ENCODE results near the gene VRK1.
"Not testable (repeated sequence)": the region's sequence is repeated elsewhere in the genome, so short reads cannot be mapped to it uniquely, and the experiment has no call there.

The VRK1 gene

DNA sequence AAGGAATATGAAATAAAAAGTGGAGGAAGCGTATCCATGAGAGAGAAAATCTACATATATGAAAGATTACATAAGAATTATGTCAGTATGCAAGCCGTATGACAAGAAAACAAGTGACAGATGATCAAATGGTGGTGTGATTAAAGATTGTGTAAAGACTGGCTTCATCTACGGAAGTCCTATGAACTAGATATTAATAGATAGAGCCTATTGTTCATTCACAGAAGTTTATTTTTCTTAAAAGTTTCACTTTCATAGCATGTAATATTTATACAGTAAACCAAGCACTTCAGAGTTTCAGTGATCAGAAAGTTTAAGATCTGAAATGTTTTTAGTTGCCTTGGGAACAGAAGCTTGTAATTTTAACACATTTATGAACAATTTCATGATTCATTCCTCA, 84.5 kb downstream of the VRK1 start:
- no peak for DNase-seq (ENCODE audit: low read depth, low spot score)

DNA sequence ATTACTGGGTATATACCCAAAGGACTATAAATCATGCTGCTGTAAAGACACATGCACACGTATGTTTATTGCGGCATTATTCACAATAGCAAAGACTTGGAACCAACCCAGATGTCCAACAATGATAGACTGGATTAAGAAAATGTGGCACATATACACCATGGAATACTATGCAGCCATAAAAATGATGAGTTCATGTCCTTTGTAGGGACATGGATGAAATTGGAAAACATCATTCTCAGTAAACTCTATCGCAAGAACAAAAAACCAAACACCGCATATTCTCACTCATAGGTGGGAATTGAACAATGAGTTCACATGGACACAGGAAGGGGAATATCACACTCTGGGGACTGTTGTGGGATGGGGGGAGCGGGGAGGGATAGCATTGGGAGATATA, 86.8 kb downstream of the VRK1 start:
- DNase-seq (ENCODE audit: low read depth, low spot score), result not testable (repeated sequence)

DNA sequence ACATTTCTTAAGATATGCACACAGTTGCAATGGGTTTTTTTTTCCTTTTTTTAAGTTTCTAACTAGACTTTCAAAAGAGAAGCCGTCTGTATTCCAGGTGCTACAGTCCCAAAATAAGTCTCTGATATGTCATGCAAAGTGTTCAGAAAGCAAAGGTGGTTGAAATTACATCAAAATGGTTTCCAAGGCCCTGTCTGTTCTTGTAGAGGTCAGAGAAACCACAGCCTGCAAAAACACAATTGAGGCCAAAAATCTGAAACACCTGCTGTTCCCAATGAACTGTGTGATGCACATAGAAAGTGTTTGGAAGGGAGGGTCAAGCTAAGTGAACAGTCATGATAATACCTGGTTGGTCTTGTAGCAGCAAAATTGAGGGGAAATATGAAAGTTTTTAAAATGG, 91.0 kb downstream of the VRK1 start:
- no peak for DNase-seq (ENCODE audit: low read depth, low spot score)

DNA sequence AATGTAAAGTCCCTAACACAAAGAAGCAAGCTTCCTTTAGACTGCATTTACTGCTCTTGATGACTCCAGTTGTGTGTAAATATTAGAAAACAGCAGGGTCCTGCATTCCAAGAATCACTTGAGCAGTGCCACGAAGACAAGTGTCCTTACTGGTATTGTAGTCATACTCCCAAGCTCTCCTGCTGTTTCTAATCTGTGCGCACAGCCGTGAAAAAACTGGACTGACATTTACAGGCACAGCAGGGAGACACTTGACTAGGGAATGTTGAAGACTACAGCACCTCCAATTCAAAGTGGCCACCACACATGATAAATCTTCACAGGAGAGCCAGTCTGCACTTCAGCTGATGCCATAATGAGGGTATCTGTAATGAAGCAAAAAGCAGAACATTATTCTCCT, 91.4 kb downstream of the VRK1 start:
- DNase-seq (ENCODE audit: low read depth, low spot score), result peak; percentile 32

DNA sequence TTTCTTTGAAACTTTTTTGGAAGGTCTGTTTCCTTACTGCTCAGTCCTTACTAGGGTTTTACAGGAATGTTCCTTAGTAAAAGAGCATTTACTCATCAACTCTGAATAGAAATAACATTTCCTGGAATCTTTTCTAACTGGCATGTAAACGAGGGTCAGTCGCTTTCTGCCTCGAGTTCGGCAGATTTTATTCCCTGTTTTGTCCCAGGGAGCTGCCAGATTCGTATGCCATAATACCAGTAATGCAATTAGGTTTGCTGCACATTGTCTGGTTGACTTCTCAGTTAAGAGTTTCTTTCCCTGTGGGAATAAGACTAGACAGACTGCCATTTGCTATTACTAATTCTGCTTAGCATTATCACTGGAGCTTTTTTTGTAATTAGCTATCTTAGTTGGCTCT, 91.9 kb downstream of the VRK1 start:
- peak; percentile 22 for DNase-seq (ENCODE audit: low read depth, low spot score)

DNA sequence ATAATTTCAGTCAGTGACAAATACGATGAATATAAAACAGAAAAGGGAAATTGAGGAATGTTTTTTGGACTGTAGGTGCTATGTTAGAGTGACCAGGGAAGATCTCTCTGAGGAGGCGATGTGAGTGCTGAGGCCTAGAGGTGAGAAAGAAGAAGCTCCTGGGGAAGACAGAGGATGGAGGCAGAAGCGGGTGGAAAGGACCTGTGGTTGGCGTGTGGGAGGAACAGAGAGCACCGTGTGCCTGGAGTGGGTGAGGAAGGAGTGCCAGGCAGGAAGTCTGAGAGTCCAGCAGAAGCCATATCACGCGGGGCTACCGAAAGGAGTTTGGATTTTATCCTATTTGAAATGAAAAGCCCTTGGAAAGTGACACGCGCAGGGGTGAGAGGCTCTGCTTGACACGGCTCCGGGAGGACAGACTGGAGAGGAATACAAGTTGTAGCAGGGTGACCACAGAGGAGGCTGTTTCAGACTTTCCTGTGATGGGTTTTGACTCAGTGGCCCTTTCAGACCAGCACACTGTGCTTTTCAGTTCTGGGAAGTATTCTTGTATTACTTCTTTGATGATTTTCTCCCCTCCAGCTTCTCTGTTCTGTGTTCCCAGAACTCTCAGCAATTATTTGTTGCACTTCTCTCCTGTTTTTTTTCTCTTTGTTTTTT, 96.9 kb downstream of the VRK1 start:
- no peak for DNase-seq (ENCODE audit: low read depth, low spot score)

DNA sequence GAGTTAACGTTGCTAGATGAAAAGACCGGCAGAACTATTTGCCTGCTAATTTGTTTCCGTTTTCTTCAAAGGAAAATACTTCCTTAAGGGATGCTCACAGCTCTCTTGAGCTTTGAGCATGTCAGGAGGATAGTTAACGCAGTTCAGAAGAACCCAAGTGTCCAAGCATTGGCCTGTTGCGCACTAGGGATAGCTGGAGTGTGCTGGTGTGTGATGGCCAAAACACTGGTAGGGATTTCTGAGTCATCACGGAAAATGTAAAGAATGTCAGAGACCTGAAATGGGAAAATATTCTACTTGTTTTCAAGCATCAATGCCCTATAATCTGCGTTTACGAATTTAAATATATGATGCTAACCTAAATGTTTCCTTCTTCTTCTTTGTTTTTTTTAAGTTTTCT, 97.8 kb downstream of the VRK1 start:
- DNase-seq (ENCODE audit: low read depth, low spot score), result peak; percentile 29

DNA sequence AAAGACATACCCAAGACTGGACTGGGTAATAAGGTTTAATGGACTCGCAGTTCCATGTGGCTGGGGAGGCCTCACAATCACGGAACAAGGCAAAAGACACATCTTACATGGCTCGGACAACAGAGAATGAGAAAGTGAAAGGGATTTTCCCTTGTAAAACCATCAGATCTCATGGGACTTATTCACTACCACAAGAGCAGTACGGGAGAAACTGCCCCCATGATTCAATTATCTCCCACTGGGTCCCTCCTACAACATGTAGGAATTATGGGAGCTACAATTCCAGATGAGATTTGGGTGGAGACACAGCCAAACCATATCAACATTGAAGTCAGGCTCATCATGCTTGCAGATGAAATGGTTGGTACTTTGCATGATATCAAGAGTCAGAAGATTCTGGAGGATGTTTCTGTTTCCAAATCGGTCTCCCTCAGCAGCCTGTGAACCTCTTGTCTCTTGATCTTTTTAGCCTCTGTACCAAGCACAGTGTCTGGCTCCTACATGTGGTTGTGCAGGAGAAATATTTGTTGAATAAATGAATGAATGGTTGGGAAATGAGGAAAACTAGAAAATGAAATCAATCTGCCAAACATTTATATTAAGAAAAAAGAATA, 98.6 kb downstream of the VRK1 start:
- DNase-seq (ENCODE audit: low read depth, low spot score), result no peak

DNA sequence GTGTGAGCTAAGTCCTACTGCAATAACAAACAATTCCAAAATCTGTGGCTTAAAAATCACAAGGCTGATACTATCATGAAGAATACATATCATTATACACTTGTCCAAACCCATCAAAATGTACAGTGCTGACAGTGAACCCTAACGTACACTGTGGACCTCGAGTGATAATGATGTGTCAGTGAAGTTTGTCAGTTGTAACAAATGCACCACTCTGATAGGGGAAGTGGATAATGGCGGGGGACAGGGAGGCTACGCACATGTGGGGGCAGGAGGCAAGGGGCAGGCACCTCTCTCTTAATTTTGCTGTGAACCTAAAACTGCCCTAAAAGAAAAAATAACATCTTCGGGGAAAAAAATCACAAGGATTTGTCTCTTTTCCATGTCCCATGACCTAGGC, 100.0 kb downstream of the VRK1 start:
- no peak for DNase-seq (ENCODE audit: low read depth, low spot score)

DNA sequence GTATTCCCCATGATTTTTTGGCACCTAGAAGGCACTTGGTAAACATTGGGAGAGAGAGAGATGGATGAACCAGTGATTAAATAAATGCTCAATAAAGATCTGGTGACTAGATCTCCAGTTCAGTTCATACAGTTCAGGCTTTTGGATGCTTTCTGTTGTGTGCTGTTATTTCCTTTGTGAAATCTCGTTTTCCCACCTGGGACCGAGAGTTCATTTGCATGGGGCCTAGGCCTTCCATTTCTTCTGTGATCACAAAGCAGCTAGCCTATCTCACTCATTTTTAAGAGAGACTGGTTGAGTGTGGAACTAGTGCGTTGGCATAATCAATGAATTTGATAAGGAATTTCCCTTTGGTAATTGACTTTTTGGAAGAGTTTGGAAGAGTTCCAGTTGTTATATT, 104.0 kb downstream of the VRK1 start:
- no peak for DNase-seq (ENCODE audit: low read depth, low spot score)

DNA sequence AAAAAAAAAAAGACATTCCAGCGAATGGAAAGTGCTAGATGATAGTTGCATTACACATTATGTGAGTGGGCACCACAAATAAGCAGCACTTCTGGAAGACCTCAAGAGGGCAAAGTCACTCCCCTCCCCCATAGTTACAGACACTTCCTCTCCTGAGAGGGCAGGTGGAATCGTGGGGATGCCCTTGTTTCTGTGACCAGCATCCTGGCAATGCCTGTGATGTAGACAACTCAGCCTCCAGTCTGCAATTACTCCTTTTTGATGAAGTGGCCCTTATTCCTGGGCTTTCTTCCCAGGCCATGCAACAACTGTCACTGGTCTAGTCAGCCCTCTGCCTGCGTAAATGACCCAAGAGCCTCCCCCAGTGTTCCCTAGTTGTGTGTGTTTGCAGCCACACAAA, 104.8 kb downstream of the VRK1 start:
- peak; percentile 3 for DNase-seq (ENCODE audit: low read depth, low spot score)

DNA sequence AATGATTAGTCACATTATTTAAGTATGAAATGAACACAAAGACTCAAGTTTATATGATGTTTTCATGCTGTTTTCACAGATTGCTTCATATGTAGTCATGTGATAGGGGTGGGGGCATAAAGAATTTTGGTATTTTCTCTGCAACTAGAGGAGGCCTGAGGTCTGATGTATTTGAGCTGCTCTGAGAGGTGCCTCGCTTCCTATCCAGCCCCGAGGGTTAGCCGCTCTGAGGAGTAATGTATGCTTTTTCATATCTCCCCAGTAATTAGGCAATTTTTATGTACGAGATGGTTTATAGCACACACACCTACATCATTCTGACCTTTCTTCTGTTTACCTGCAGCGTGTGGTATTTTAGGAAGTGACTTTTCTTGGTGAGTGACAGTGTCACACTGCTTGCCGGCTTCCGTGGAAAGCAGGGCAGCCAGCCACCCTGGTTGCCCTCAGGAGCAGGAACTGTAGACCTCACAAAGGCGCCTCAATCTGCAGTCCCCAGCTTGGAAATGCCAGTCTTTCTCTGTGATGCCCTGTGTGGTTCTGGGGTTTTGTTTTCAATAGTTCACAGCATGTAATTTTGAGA, 106.4 kb downstream of the VRK1 start:
- DNase-seq (ENCODE audit: low read depth, low spot score), result no peak

DNA sequence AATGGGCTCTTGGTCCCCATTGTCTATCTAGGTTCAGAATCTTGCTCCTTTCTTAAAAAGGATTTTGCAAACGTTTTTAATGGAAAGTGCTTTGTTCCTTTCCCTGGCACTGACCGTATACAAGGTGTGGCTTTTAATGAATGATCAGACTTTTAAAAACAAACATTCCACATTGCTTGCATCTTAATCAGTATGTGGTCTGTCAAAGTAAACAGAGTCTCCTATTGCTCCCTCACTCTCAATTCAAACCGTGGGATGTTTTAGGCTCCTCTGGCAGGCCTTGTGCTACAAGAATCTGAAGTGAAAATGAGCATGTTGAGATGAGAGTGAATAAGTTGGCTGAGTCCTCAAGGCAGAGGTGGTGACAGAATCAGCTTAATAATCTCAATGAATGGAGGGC, 107.0 kb downstream of the VRK1 start:
- DNase-seq (ENCODE audit: low read depth, low spot score), result peak; percentile 79

DNA sequence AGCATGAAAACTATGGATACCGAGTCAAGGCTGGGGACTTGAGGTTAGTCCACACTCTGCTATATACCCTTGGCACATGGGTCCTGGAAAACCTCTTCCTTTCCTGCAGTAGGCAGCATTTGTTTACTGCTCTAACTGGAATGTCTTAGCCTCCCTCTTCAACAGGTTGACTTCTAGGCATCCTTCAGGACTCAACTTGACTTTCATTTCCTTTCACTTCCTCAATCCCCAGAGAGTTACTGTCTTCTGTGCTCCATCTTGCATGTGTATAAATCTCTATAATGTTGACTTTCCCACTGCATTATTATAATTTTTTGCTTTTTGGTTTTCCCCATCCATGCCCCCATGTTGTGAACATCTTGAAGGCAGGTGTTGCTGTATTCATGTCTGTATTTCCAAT, 107.9 kb downstream of the VRK1 start:
- DNase-seq (ENCODE audit: low read depth, low spot score), result no peak

DNA sequence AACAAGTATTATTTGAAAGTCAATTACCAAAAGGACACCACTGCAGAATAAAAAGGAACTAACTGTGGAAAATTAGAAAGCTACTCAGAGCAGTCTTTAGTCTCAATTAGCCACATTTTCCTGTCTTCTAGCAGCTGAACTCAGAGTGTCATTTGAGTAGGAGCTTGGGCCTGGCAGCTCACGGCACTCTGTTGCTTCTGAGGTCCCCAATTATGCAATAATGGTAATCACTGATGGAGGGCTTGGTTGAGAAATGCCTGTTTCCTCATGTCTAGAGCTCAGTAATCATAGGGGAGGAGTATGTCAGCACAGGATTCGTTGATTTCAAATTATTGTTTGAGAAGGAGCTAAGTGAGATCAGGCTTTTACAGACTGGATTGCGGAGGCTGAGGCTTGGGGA, 108.6 kb downstream of the VRK1 start:
- DNase-seq (ENCODE audit: low read depth, low spot score), result no peak

DNA sequence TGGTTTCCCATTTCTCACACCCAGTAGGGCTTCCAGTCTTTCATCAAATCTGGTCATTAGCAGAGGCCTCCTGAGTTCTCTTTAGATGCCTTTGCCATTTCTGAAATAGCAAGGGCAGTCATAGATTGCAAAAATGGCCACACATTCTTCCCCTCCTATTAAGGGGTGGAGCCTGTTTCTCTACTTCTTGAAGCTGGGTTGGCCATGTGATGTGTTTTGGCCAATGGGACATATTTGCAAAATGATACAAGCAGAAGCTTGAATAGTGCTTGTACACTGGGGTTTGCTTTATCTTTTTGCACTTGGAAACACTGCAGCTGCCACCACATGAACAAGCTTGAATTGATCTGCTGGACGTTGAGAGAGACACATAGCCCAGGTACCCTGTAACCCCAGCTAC, 109.3 kb downstream of the VRK1 start:
- no peak for DNase-seq (ENCODE audit: low read depth, low spot score)

DNA sequence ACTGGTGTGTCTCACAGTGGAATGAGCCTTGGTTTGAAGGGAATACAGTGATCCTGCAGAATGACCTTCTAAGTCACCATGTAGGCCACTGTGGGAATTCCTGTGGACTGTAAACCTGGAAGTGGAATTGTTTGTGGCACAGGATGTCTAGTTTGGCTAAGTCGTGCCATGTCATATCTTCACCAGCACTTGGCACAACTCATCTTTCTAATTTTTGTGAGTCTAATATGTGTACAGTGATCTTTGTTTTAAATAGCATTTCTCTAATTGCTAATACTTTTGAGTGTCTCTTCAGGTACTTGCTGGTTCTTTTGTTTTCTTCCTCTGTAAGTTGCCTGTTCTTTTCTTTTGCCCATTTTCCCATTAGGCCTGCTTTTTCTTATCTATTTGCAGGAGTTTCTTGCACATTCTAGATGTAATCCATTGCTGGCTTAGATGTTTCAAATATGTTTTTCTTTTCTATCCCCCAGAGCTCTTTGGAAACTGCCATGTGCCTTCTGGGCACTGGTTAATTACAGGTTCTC, 112.7 kb downstream of the VRK1 start:
- DNase-seq (ENCODE audit: low read depth, low spot score), result no peak

DNA sequence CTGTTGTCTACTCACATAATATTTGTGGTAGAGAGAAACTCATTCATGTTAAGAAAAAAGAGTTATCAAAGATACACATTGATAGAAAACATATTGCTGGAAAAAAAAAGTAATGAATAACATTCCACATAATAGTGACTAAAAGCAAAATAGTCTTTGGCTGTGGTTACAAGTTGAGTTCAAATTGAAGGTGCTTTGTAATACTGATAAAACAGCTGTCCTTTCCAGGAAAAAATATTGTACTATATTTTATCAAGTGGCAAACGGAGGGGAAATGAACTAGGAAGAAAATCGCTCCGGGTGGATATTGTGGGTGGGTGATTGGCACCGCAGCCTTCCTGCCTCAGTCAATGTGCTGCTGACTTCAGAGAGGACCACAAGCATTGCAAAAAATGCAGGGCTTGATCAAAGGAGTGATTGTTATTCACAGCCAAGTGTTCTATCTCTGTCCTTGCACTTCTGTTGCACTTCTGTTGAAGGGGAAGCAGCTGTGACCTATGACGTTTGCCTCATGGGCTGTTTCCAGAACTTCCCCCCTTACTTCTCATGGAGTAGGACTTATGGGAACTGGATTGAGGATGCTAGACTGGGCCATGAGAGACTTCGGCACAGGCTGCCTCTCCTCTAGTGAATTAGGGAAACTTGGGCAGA, 114.4 kb downstream of the VRK1 start:
- DNase-seq (ENCODE audit: low read depth, low spot score), result no peak

DNA sequence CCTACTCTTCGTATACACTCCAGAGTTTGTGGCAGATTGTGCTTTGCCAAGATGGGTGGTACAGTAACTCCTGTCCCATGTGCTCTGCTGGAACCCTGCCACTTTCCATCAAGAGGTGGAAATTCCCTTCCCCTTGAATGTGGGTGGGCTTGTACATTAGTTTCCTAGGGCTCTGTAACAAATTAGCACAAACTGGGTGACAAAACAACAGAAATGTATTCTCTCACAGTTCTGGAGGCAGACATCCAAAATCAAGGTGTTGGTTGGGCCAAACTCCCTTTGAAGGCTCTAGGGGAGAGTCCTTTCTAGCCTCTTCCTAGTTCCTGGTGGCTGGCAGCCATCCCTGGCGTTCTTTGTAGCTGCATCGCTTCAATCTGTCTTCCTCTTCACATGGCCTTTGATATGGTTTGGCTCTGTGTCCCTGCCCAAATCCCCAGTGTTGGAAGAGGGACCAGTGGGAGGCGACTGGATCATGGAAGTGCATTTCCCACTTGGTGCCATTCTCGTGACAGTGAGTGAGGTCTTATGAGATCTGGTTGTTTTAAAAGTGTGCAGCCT, 117.5 kb downstream of the VRK1 start:
- no peak for DNase-seq (ENCODE audit: low read depth, low spot score)

DNA sequence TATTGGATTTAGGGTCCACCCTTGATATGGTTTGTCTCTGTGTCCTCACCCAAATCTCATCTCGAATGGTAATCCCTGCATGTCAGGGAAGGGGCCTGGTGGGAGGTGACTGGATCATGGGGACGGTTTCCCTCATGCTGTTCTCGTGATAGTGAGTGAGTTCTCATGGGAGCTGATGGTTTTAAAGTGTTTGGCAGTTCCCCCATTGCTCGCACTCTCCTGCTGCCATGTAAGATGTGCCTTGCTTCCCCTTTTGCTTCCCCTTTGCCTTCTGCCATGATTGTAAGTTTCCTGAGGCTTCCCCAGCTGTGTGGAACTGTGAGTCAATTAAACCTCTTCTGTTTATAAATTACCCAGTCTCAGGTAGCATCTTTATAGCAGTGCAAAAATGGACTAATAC, 118.3 kb downstream of the VRK1 start:
- no peak for DNase-seq (ENCODE audit: low read depth, low spot score)

DNA sequence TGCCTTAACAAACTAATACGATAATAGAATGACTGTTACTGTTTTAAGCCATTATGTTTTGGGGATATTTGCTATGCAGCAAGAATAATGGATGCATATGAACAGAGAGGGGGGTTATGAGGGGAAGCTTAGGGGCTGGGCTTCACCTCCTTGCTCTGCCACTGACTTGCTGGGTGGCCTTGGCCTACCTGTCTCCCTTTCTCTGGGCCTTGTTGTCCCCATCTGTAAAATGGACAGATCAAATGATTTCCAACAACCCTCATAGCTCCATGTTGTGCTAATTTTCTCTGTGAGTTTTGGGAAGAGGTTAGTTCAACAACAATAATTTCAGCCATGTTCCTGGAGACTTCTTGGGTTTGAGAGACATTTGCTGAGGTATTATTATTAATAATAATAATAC, 119.6 kb downstream of the VRK1 start:
- no peak for DNase-seq (ENCODE audit: low read depth, low spot score)

DNA sequence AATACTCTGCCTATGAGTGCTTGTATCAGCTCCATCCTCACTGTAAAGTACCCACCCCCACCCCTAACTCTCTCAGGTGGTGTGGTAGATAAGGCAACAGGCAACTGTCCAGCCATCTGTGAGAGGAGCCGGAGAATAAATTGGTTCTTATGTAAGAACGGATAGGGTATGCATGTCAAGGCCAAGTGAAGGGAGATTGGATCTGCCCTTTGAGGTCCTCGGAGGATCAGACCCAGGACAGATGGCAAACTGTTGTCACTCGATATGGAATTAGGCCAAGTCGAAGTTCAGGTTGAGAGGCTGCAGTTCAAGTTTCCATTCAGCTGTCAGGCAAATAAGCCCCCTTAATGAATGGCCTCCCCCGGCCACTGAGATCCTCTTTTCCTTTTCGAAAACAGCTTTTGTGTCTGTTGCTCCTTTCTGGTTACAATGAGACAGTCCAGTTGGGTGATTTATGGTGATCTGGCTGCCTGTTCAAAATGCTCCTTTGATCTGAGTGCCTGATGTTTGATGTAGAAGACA, 120.3 kb downstream of the VRK1 start:
- no peak for DNase-seq (ENCODE audit: low read depth, low spot score)
